A673 (cell line): ENCODE data around the gene AK5. TPM values are rescaled to one million over a fixed set of nuclear protein-coding genes. Genes with fewer than 3 reads are reported as not detected.

ENCODE experiments used
- BruUV-seq: library from RNA; stranded (reverse); fragments of 400-500 nt; replicated peaks from 2 replicates; lab custom pipeline; 2021; lab: Mats Ljungman, UMichigan
- CTCF ChIA-PET: fragments of 300-600 bp; sonication (Branson Sonifier 250); formaldehyde crosslinking; loops from one replicate; lab custom pipeline; 2022; ENCODE audit warnings: antibody characterized with exemption; lab: Charles Lee
- POLR2A ChIA-PET: fragments of 300-600 bp; sonication (Branson Sonifier 250); formaldehyde crosslinking; loops from one replicate; lab custom pipeline; 2022; ENCODE audit warnings: antibody characterized with exemption; ENCODE audit not compliant: low non-redundant PET; lab: Charles Lee
- DNase-seq: peaks from one replicate; pipeline ENCODE4 v3.0.0-alpha.2; 2015; ENCODE audit warnings: low spot score
- H3K27ac ChIP-seq: fragments of 200-600 bp; sonication (generic); 2 replicates; pipeline ENCODE4 v1.5.1; 2016; ENCODE audit warnings: mixed run types, low read depth, mild to moderate bottlenecking, mixed read lengths, antibody characterized with exemption, low read length; ENCODE audit not compliant: poor library complexity, severe bottlenecking
- H3K27me3 ChIP-seq: fragments of 200-600 bp; sonication (generic); replicated peaks from 2 replicates; pipeline ENCODE4 v1.6.1; 2017; ENCODE audit warnings: mixed run types, low read depth, mild to moderate bottlenecking, mixed read lengths, antibody characterized with exemption, low read length; ENCODE audit not compliant: insufficient read depth, poor library complexity
- H3K36me3 ChIP-seq: fragments of 200-600 bp; sonication (generic); 2 replicates; pipeline ENCODE4 v1.6.1; 2016; ENCODE audit warnings: mixed run types, mild to moderate bottlenecking, mixed read lengths, antibody characterized with exemption, low read length; ENCODE audit not compliant: insufficient read depth, poor library complexity, severe bottlenecking
- H3K4me1 ChIP-seq: fragments of 200-600 bp; sonication (generic); 2 replicates; pipeline ENCODE4 v1.6.1; 2017; ENCODE audit warnings: mixed run types, mild to moderate bottlenecking, mixed read lengths, antibody characterized with exemption, low read length; ENCODE audit not compliant: insufficient read depth, poor library complexity, severe bottlenecking
- H3K4me3 ChIP-seq: fragments of 200-600 bp; sonication (generic); 2 replicates; pipeline ENCODE4 v1.5.1; 2016; ENCODE audit warnings: low read depth, mixed run types, mild to moderate bottlenecking, mixed read lengths, low read length; ENCODE audit not compliant: poor library complexity, severe bottlenecking
- H3K9me3 ChIP-seq: fragments of 200-600 bp; sonication (generic); 2 replicates; pipeline ENCODE4 v1.6.1; 2016; ENCODE audit warnings: mixed run types, low read depth, mild to moderate bottlenecking, mixed read lengths, antibody characterized with exemption, low read length; ENCODE audit not compliant: poor library complexity, severe bottlenecking
- EZH2 ChIP-seq: fragments of 200-600 bp; sonication (generic); IDR thresholded peaks from 2 replicates; pipeline ENCODE4 v1.6.1; 2017; ENCODE audit warnings: borderline replicate concordance, low read depth, mild to moderate bottlenecking, mixed read lengths, antibody characterized with exemption, low read length; ENCODE audit not compliant: poor library complexity, severe bottlenecking
- intact Hi-C: fragments of 100-400 bp; cut with micrococcal nuclease; formaldehyde crosslinking; loops from one replicate; pipeline ENCODE4 v1.10.0; 2022; ENCODE audit not compliant: unreplicated experiment
- total RNA-seq: library from RNA; stranded (reverse); gene quantifications from 2 replicates; pipeline ENCODE4 v1.2.3, GENCODE V29; 2021
- TF ChIP-seq, protein P1 (sequence below): fragments of 300-800, 200-600 bp; sonication (generic); conservative IDR thresholded peaks from 2 replicates; pipeline ENCODE4 v1.5.1; 2017; ENCODE audit warnings: low read depth, mild to moderate bottlenecking, antibody characterized with exemption, low read length, moderate library complexity, mixed read lengths

AK5 gene
- total RNA-seq, 1 experiment from 2014 or later = 0.47 TPM

DNA sequence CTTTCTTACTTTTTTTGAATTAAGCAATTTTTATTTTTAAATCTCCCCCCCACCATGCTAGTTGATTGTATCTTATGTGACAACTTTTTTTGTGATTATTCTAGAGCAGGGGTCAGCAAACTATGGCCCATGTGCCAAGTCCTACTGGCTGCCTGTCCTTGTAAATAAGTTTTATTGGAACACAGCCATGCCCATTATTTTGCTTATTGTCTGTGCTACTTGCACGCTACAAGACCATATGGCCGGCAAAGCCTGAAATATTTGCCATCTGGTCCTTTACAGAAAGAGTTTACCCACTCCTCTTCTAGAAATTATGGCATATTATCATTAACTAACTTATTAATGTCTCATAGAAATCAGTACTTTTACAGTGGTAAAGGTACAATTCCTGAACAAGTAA, 51.7 kb downstream of the AK5 start:
- no peaks in the 10 kb centered on the region for H3K9me3 ChIP-seq
- no peaks in the 10 kb centered on the region for H3K27me3 ChIP-seq
- ChIA-PET CTCF (no interaction called here), POLR2A (no interaction called here)
- no peaks in the 10 kb centered on the region for H3K4me1 ChIP-seq
- DNase-seq = no peak
- H3K27ac ChIP-seq = no peak overlapping the region
- BruUV-seq = no TSS peak
- no peak overlapping the region for H3K4me3 ChIP-seq
- TF ChIP-seq EZH2 = no peak
- TF ChIP-seq, protein P1, sequence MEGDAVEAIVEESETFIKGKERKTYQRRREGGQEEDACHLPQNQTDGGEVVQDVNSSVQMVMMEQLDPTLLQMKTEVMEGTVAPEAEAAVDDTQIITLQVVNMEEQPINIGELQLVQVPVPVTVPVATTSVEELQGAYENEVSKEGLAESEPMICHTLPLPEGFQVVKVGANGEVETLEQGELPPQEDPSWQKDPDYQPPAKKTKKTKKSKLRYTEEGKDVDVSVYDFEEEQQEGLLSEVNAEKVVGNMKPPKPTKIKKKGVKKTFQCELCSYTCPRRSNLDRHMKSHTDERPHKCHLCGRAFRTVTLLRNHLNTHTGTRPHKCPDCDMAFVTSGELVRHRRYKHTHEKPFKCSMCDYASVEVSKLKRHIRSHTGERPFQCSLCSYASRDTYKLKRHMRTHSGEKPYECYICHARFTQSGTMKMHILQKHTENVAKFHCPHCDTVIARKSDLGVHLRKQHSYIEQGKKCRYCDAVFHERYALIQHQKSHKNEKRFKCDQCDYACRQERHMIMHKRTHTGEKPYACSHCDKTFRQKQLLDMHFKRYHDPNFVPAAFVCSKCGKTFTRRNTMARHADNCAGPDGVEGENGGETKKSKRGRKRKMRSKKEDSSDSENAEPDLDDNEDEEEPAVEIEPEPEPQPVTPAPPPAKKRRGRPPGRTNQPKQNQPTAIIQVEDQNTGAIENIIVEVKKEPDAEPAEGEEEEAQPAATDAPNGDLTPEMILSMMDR = no peak
- intact Hi-C loops = no loop called here
- H3K36me3 ChIP-seq = no peaks in the 10 kb centered on the region

DNA sequence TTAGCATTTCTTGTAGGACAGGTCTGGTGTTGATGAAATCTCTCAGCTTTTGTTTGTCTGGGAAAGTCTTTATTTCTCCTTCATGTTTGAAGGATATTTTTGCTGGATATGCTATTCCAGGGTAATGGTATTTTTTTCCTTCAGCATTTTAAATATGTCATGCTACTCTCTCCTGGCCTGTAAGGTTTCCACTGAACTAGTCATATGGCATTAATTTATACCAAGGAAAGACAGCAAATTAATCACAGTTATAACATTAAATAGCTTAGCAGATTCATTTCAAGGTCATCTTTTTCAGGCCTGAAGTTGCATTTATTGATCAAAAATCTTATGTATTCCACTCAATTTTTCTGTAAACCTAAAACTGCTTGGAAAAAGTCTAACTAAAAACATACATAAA, 54.9 kb downstream of the AK5 start:
- ChIA-PET CTCF (no interaction called here), POLR2A (no interaction called here)

DNA sequence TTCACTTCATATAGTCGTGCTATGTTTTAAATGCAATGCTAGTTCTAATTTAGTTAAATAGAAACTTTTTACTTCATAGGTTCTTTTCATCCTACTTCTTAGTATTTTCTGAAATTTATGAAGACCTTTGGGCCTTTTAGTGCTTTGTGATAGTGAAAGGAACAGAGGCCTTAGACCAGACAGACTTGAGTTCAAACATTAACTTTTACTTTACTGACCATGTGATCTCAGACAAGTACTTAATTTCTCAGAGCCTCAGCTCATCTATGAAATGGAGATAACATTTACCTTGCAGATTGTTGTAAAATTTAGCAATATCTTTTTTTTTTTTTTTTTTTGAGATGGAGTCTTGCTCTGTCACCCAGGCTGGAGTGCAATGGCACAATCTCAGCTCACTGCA, 57.5 kb downstream of the AK5 start:
- TF ChIP-seq, protein P1 = no peak
- no peak for TF ChIP-seq EZH2
- H3K9me3 ChIP-seq = no peaks in the 10 kb centered on the region
- no peaks in the 10 kb centered on the region for H3K27me3 ChIP-seq
- ChIA-PET POLR2A (no interaction called here), CTCF (interaction anchor here (0.7 kb wide), 1 partner anchor 1686 kb away, joined by 8 read pairs; no protein-coding TSS in a partner anchor)
- DNase-seq = no peak
- no peaks in the 10 kb centered on the region for H3K4me1 ChIP-seq
- no peak overlapping the region for H3K4me3 ChIP-seq
- no peaks in the 10 kb centered on the region for H3K36me3 ChIP-seq
- BruUV-seq = no TSS peak
- intact Hi-C loops = no loop called here
- H3K27ac ChIP-seq = no peak overlapping the region

More for the DNA sequence above, 54.9 kb downstream of the AK5 start:
- Histone ChIP-seq H3K4me1 (no peaks in the 10 kb centered on the region), H3K27me3 (no peaks in the 10 kb centered on the region), H3K4me3 (no peak overlapping the region), H3K27ac (no peak overlapping the region), H3K36me3 (no peaks in the 10 kb centered on the region), H3K9me3 (no peaks in the 10 kb centered on the region)
- no TSS peak for BruUV-seq
- intact Hi-C loops = no loop called here
- TF ChIP-seq, protein P1 = no peak
- no peak for TF ChIP-seq EZH2
- no peak for DNase-seq
